Iris pigment epithelial cell (primary cell): ENCODE data around the gene SLAMF9.

Experiments
- DNase-seq: peaks from one replicate; pipeline ENCODE4 v3.0.0-alpha.2; 2011; ENCODE audit warnings: low read depth

Gene SLAMF9

GRCh38 chr1:159932296-159933285 lies 21.4 kb downstream of the SLAMF9 start:
- DNase-seq: no peak

DNA sequence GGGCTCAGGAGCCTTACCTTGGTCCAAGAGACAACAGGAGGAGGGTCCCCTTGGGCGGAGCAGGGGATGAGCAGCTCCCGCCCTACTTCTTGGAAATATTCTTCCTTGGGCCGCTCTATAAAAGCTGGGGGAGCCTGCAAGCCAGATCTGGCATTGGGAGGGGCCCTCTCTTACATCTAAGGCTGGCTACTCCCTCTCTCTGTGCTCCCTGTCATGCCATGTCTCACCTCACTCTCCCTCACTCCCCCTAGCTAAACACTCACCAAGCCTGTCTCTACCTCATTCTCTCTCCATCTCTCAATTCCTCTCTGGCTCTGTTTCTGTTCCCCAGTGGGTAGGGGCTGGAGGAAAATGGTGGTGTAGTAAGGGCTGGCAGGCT lies 22.3 kb downstream of the SLAMF9 start:
- no peak for DNase-seq

DNA sequence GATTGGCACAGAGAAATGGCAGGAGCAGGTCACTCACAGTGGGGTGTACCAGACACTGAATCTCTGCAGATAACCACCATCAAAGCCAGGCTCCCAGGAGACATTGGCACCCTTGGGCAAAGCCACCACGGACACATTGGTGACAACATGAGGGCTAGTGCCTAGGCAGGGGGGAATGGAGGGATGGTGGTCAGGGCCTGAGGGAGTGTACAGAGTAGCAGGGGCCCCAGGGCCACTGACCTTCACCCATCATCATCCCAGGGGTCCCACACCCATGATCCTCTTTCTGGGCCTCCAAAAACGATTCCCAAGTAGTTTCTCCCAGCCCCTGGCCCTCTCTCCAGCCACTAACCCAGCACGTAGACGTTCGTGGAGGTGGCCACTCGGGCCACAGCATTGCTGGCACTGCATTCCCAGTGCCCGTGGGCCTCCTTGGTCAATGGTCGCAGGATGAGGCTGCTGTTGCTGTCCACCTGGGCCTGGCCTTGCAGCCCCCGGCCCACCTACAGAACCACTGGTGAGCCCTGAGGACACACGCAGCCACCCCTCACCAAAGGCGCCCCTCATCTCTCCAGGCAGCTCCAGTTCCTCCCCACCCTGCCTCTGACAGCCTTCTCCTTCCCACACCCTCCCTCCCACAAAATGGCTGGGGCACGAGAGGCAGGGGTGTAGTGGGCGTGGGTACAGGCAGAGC lies 22.8 kb downstream of the SLAMF9 start:
- DNase-seq: no peak

GRCh38 chr1:159930634-159931033 lies 23.4 kb downstream of the SLAMF9 start:
- no peak for DNase-seq

- DNase-seq: no peak
These were observed 23.8 kb downstream of the SLAMF9 start for GRCh38 chr1:159930216-159930615.

DNA sequence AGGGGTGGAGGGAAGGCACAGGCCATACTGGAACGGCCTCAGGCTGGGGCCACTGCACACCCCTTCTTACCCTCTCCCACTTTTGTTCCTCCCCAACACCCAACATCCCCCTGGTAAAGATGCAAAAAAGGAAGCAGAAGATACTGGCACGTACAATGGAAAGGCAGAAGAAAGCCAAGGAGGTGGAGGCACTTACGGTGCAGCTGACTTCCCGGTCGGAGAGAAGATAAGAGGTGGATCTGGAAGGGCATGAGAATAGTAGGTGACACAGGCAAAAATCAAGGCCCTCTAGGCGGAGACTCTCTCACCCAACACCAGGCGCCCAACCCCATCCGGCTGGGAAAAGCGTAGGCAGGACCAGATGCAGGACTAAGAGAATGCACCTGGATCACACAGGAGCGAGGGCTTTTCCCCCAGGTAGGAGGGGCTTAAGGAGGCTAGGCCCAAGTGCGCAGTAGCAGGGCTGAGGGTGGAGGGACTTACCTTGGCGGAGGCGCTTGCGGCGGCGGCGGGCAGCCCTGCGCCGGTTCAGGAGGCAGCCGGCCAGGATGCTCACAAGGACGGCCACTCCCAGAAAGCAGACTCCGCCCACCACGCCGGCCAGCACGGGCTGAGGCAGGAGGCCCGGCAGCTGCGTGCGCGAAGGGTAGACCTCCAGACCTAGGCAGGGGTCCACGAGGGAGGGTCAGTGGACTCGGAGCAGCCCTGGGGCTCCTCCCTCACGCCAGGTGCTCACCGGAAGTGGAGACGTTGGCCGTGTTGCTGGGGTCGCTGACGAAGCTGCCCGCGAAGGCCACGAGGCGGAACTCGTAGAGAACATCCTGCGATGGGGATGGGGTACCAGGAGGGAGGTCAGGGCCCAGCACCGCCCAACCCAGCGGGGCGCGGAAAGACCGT lies 24.6 kb downstream of the SLAMF9 start:
- no peak for DNase-seq

DNA sequence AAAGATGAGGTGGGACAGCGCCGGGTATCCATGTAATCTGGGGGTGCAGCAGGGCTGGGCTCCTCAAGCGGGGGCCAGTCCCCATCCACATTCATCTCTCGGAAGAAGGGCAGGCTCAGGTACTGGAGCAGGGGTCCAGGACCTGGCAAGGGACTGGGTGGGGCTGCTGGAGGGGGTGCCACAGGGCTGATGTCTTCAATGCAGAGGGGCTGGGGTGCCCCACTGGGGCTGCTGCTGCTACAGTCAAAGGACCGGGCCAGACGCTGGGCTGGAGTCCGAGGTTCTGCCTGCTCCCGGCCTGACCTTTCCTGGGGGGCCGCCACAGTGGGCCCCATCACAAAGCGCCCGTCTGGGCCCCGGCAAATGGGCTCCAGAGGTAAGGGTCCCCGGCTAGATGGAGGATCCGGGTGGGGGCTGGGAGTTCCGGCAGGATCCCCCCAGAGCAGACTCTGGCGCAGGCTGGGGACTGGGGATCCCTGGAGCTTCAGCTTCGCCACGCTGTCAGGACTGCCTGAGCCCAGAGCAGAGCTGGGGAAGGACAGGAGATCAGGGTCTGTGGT lies 25.5 kb downstream of the SLAMF9 start:
- no peak for DNase-seq

- no peak for DNase-seq
These were observed 26.1 kb downstream of the SLAMF9 start for GRCh38 chr1:159927849-159928431.

DNA sequence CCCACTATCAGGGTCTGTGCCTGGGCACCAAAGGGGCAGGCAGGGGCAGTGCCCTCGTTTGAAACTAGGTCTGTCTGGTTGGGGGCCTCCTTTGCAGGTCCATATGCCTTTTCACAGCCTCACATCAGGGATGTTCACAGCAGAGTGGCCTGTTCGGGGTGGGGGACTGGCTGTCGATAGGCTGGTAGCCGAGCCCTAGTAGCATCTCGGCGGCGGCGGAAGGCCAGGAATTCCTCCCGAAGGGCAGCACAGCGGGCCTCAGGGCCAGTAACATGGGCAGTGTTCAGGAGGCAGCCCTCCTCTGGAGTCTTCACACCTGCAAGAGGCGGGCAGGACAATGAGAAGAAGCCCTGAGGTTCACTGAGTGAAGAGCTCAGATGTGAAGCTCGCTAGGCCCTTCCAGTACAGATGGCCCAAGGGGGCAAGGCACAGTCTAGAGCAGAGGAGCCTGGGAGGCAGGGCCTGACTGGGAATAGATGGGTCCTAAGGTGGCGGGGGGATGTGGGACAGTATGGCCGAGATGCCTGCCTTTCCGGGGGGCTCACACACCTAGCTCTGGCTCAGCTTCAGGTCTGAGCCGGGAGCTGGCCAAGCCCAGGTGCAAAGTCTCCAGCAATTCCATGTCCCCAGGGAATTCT lies 26.7 kb downstream of the SLAMF9 start:
- DNase-seq: no peak

DNA sequence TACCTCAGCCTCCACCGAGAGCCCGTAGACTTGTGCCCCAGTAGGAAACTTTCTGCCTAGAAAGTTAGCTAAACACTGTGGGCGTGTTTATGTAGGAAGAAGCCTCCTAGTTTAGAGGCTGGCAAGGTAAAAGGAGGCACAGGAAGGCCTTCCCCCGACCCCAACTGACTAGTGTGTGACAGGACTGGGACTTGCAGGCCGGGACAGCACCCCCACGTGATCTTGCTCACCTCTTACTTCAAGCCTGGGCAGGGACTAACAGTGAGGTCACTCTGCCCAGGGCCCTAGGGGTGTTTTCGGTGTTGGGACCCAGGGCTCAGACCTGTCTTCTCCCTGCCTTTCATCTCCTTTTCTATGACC lies 28.3 kb downstream of the SLAMF9 start:
- DNase-seq: no peak

DNA sequence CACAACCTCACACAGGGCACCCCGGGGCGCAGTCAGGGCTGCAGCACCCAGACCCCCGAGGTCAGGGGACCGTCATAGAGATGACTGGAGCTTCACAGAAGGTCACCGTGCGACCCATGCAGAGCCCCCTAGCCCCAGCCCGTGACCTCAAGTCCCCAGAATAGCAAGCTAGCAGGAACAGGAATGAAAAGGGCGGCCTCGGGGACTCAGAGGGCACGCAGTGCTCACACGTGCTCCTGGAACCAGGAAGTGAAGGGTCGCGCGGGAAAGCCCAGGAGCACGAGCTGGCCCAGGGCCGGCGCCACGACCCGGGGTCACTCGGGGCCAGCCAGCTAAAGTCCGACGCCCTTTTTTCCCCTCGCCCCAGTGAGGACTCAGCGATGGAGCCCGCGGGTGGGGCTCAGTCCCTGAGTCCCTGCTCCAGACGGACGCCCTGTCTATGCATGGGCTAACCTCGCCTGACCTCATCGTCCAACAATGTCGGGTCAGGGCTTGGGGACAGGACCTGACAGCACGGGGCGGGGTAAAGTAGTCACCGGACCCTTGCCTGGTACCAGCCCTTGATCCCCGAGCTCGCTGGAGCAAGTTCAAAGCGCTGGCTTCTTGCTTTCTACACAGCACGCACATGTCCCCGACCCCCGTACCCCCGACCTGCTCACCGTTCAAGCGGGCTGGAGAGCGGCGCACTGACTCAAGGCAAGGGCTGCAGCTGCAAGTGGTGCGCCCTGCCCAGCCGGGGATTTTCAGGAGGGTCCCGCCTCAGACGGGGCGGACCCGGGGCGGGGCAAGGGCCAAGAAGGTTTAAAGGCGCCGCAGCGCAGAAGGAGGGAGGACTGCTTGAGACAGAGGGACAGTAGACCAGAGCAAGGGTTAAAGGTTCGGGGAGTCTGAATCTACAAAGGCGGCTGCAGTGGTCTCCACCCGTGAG lies 29.0 kb downstream of the SLAMF9 start, which contains the start of gene TAGLN2:
TSS of gene TAGLN2 (minus strand) at position 717 of the 928 bp plus-strand sequence. CDS start 4,998 bp downstream, outside the sequence.
- peak; percentile 94 for DNase-seq

DNA sequence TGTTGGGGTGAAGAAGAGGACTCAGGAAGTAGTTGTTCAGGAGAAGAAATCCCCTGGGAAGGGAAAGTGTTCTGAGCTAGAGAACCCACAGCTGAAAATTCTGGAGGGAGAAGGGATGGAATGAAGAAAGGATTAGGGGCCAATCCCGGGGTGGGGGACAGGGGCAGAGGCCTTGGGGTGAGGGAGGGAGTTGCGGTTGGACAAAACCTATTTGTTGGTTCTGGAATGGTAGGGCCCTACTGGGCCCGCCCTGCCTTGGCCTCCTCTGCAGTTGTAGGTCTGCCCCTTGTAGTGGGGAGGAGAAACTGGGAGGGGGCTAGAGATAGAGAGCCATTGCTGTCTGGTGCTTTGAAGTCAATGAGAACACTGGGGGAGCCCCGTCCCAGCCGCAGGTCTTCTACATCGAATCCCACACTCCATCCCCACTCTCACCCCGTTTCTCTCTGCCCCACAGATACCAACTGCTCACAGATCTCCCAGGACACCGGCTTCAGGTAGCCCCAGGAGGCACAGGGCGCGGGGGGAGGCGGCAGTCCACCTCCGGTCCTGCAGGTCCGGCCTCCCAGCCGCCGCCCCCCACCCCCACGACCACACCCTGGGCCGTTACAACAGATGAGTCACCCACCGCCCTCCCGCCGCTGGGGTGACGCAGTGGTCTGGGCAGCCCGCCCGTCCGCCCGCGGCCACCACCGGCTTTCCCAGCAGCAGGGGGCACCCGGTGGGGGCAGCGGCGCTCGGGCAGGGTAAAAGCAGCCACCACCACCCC lies 29.8 kb downstream of the SLAMF9 start:
- DNase-seq: peak; percentile 93

DNA sequence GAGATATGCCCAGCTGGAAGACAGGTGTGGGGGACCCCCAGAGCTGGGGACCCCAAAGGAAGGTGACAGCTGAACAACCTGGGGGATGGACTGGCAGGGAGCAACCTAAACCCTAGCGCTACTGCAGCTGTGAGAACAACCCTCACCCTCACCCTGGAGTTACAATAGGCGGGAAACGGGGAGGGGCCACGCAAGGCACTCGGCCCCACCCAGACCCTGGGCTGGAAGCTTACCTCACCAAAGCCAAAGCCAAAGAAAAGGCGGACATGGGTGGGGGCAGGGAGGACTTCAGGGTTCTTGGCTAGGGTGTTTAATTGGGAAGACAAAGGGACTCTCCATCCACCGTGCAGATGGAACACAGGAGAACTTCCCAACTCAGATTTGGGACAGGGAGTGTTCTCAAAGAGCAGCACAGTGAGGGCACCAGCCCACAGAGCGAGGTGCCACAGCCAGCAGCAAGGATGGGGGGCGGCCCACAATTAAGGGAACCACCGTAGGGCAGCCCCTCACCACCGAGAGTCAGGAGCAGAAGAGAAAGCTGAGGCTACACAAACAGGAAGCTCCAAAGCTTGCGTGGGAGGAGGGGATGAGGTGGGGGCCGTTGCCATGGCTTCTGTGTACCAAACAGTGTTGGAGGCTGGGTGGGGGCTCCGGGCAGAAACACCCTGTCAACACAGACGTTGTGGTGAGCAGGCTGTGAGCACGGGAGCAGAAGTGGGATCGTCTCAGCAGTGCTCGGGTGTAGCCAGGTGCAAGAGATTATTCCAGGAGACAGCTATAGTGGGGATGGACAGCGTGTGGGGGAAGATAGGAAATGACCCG lies 30.6 kb downstream of the SLAMF9 start:
- peak; percentile 89 for DNase-seq

- no peak for DNase-seq
These were observed 31.4 kb downstream of the SLAMF9 start for GRCh38 chr1:159922511-159923202.

- peak; percentile 49 for DNase-seq
These were observed 32.1 kb downstream of the SLAMF9 start for GRCh38 chr1:159921700-159922504.

- peak; percentile 43 for DNase-seq
These were observed 32.8 kb downstream of the SLAMF9 start for GRCh38 chr1:159921251-159921650.

DNA sequence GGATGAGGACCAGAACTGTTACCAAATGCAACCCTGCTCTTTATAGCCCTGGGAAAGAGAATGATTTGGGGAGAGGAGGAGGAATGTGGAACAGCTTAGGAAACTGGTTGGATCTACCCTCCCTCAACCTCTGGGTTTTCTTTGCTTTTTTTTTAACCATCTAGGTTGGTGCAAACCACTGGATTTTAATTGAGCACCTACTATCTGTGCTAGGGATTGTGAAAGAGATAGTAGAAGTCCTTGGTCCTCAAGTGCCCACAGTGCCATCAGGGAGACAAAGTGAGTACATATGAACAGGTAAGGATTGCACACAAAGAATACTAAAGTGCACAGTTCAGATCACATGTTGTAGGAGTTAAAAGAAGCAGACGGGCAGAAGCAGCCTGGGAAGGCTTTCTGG lies 33.4 kb downstream of the SLAMF9 start:
- no peak for DNase-seq
